Fibroblast of mammary gland (primary cell): ENCODE measurements around the gene ECSCR.
"Not testable (repeated sequence)": the region's sequence is repeated elsewhere in the genome, so short reads cannot be mapped to it uniquely, and the experiment has no call there.

Experiments used
- DNase-seq: peaks from one replicate; pipeline ENCODE4 v3.0.0-alpha.2; 2010; ENCODE audit warnings: low read depth
- H3K4me3 ChIP-seq: 2 replicates; pipeline ENCODE4 v1.5.1; 2011; ENCODE audit warnings: low read depth, mild to moderate bottlenecking, low read length, moderate library complexity; ENCODE audit not compliant: control insufficient read depth
- TF ChIP-seq, protein P1 (sequence below): conservative IDR thresholded peaks from 2 replicates; pipeline ENCODE4 v1.5.1; 2011; ENCODE audit warnings: low read depth, low read length, inconsistent platforms; ENCODE audit not compliant: control insufficient read depth, insufficient read depth

The ECSCR gene

DNA sequence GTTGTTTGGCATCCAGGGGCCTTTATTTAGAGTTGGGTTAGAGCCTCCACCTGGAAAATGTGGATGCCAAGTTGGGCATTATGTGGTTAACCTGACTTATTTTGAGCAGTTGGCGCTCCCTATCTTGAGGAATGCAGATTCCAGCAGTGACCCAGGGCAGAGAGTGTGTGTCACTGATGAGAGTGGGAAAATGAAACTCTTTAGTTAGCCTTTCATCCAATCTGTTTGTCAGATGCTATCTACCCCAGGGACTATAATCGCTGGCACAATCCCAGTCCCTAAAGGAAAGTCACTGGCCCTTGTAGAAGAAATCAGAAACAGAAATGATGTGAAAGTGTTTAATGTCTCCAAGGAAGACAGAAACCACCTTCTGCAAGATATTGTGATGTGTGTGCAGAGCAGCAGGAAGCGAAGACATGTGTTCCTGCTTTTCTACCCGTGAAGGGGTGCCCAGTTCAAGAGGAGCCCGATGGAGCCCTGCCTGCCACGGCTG, 30.2 kb upstream of the ECSCR start:
- DNase-seq = peak; percentile 38
- no peak overlapping the region for H3K4me3 ChIP-seq
- TF ChIP-seq, protein P1, sequence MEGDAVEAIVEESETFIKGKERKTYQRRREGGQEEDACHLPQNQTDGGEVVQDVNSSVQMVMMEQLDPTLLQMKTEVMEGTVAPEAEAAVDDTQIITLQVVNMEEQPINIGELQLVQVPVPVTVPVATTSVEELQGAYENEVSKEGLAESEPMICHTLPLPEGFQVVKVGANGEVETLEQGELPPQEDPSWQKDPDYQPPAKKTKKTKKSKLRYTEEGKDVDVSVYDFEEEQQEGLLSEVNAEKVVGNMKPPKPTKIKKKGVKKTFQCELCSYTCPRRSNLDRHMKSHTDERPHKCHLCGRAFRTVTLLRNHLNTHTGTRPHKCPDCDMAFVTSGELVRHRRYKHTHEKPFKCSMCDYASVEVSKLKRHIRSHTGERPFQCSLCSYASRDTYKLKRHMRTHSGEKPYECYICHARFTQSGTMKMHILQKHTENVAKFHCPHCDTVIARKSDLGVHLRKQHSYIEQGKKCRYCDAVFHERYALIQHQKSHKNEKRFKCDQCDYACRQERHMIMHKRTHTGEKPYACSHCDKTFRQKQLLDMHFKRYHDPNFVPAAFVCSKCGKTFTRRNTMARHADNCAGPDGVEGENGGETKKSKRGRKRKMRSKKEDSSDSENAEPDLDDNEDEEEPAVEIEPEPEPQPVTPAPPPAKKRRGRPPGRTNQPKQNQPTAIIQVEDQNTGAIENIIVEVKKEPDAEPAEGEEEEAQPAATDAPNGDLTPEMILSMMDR = no peak

DNA sequence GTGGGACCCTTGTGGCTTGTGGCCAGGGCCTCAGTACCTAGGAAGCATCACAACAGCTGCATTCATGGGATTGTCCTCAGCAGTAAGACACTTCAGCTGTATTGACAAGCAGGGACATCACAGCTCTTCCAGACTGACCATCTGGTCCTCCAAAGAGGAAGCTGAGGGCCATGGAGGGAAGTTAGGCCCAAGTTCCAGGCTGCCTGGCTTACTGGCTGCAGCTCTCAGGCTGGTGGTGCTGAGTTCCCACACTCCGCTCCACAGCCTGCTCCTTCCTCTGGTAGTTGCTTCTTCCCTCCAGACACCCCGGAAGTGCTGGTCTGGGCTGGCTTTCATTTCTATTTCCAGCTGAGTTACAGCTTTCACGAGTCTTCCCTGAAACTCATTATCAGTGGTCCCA, 25.7 kb upstream of the ECSCR start:
- DNase-seq = no peak
- TF ChIP-seq, protein P1 = no peak
- H3K4me3 ChIP-seq = no peak overlapping the region

DNA sequence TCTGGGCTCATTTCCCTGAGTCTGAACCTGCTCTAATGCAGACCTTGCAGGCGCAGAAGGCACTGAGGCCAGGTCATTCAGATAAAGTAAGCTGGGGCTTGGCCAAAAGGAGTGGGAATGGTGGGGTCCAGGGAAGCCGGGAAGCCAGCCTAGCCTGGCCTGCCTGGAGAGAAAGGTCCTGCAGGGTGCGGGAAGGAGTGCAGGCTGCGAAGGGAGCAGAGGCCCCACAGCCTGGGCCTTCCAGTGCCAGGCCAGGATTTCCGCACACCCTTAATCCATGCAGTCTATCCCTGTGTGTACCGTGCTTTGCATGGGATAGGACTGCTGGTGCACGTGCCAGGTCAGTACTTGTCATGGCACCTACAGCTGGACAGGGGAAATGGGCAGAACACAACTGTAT, 23.7 kb upstream of the ECSCR start:
- no peak overlapping the region for H3K4me3 ChIP-seq
- TF ChIP-seq, protein P1 = no peak
- DNase-seq = no peak

DNA sequence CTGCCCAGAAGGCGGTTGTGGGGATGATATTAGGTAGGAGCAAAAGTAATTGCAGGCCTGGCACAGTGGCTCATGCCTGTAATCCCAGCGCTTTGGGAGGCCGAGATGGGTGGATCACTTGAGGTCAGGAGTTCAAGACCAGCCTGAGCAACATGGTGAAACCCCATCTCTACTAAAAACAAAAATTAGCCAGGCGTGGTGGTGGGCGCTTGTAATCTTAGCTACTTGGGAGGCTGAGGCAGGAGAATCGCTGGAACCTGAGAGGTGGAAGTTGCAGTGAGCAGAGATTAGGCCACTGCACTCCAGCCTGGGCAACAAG, 20.3 kb upstream of the ECSCR start:
- DNase-seq, H3K4me3 ChIP-seq: not testable (repeated sequence)

DNA sequence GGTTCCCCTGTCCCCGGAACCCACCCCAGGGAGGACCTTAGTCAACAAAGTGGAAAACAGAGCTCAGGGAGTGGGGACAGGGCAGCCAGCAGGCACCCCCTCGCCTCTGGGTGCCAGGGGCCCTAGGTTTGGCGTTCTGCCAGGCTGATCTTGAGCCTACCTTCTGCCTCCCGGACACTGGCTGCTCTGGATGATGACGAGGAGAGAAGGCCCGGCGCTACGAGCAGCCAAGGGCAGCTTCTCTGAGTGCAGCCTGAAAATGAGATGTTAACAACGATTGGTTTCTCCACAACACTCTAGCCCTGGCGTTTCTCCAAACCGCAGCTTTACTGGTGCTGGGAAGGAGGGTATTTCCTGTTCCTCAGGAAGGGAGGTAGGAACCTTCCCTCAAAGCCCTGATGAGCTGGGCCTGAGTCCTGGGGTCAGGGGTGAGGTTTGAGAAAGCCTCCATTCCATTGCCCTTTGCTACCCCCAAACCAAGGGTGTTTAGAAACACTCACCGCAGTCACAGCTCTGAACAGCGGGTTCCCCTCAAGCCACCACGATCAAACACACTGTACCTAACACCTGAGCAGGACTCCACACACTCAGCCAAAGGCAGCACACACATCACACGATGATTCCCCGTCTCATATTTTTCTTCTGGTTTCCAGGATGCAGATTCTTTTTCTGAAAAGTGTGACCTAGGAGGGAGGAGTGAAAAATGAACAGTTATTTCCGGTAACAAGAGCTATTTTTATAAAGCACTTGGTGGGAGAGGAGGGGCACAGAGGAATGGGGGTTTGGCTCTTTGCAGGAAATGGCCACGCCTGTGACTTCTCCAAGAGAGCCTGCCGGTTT, 19.7 kb upstream of the ECSCR start, which contains the start of gene STING1:
Gene STING1 (minus strand): TSS at position 709 of the 840 bp plus-strand sequence. CDS start 1,054 bp downstream, outside the sequence.
- peak within 1 kb of the TSS; percentile 53 for H3K4me3 ChIP-seq
- DNase-seq = peak; percentile 96
- TF ChIP-seq, protein P1 = no peak

DNA sequence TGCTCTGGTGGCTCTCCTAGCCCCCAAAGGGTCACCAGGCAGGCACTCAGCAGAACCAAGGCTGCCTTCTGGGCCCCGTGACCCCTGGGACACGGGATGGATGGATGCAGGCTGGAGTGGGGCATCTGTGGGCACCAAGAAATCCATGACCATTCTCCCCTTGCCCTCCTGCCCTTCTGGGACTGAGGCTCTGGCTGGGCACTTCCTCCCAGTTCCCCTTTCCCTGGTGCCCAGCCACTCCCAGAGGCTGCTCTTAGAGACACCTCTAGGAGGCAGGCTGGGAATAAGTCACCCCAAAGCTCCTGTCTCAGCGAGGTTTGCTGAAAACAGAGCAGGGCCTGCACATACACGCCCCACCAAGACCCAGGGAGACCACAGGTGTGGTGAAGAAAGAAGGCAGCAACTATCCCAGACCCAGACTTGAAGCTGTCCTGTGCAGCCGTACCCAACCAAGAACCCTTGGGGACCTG, 19.1 kb upstream of the ECSCR start:
- H3K4me3 ChIP-seq = peak overlapping the region; percentile 53
- peak; percentile 34 for DNase-seq
- TF ChIP-seq, protein P1 = peak; percentile 22

DNA sequence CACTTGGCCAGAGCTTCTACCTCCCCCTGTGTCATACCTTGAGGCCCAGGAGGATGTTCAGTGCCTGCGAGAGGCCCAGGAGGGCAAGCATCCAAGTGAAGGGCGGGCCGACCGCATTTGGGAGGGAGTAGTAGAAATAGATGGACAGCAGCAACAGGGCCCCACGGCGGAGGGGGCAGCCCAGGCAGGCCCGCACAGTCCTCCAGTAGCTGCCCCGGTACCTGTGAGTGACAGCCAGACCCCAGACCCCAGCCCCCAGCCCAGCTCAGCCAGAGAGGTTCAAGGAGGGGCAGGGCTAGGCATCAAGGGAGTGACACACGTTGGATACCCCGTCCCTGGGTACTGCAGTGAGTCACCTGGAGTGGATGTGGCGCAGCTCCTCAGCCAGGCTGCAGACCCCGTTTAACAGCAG, 18.6 kb upstream of the ECSCR start:
- TF ChIP-seq, protein P1 = no peak
- peak overlapping the region; percentile 53 for H3K4me3 ChIP-seq
- DNase-seq = no peak

DNA sequence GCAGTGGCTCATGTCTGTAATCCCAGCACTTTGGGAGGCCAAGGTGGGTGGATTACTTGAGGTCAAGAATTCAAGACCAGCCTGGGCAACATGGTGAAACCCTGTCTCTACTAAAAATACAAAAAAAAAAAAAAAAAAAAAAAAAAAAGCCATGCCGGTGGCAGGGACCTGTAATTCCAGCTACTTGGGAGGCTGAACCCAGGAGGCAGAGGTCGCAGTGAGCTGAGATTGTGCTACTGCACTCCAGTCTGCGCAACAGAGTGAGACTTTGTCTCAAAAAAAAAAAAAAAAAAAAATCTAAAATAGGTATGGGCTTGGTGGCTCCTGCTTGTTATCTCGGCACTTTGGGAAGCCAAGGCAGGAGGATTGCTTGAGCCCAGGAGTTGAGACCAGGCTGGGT, 17.2 kb upstream of the ECSCR start:
- DNase-seq, H3K4me3 ChIP-seq: not testable (repeated sequence)

DNA sequence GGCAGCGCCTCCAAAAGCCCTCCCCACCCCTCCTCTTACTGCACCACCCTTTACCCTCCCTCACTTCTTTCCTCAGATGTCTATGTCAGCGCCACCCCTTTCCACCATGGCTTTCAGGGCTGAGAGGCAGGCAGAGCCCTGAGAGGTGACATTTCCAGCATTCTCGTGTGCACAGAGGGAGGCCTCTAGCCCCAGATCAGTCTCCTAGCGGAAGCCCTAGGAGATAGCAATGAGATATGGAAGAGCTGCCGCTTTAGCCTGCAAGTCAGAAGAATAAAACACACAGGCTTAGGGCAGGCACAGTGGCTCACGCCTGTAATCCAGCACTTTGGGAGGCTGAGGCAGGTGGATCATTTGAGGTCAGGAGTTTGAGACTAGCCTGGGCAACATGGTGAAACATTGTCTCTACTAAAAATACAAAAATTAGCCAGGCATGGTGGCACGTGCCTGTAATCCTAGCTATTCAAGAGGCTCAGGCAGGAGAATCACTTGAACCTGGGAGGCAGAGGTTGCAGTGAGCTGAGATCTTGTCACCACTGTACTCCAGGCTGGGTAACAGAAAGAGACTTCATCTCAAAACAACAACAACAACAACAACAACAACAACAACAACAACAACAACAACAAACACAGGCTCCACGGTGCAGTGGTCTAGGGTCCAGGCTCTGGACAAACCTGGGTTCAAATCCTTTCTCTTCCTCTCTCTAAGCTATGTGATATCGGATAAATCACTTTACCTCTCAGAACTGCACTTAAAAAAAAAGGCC, 16.3 kb upstream of the ECSCR start:
- DNase-seq, H3K4me3 ChIP-seq: not testable (repeated sequence)
